Nephron (organoid): ENCODE results near the gene SCYL2.
"Not testable (repeated sequence)": the region's sequence is repeated elsewhere in the genome, so short reads cannot be mapped to it uniquely, and the experiment has no call there.

Experiments
- H3K27ac Mint-ChIP-seq, 3 experiments: 2 replicates each; pipeline ENCODE4 v1.8.0; 2020; ENCODE audit warnings: mixed read lengths in 3 of 3, mild to moderate bottlenecking in 2 of 3, moderate library complexity in 1 of 3
- H3K27me3 Mint-ChIP-seq: 2 replicates; pipeline ENCODE4 v1.8.0; 2021; ENCODE audit warnings: low read depth, mild to moderate bottlenecking, moderate library complexity, mixed read lengths
- H3K36me3 Mint-ChIP-seq: 2 replicates; pipeline ENCODE4 v1.8.0; 2020; ENCODE audit warnings: low read depth, mixed read lengths
- H3K4me1 Mint-ChIP-seq: 2 replicates; pipeline ENCODE4 v1.8.0; 2020; ENCODE audit warnings: mixed read lengths
- H3K4me3 Mint-ChIP-seq, 3 experiments: 2 replicates each; pipeline ENCODE4 v1.8.0; 2020; ENCODE audit warnings: mild to moderate bottlenecking in 3 of 3, mixed read lengths in 3 of 3, moderate library complexity in 2 of 3
- H3K9me3 Mint-ChIP-seq: 2 replicates; pipeline ENCODE4 v1.8.0; 2020; ENCODE audit warnings: mixed read lengths
- CTCF ChIP-seq, 3 experiments: fragments of 200-600 bp; sonication (generic); IDR thresholded peaks; one replicate each; pipeline ENCODE4 v1.5.0; 2021; ENCODE audit warnings: antibody characterized with exemption in 3 of 3; ENCODE audit not compliant: unreplicated experiment in 3 of 3

Gene SCYL2

GRCh38 chr12:100279607-100280244 is 12.7 kb downstream of the SCYL2 start:
- no peak for TF ChIP-seq CTCF (IDR thresholded peaks at IDR 0.05; ENCODE audit: unreplicated experiment in 3 of 3)
- Mint-ChIP-seq H3K27me3 (no peaks in the 10 kb centered on the region), H3K4me1 (peaks cover 10% of the 10 kb centered on the region), H3K27ac (peak overlapping the region in 1 of 3 experiments; percentile 66), H3K36me3 (peaks cover 30% of the 10 kb centered on the region), H3K4me3 (no peak overlapping the region), H3K9me3 (peaks cover 4% of the 10 kb centered on the region)

- not testable (repeated sequence) for H3K27ac Mint-ChIP-seq, H3K4me1 Mint-ChIP-seq
- peaks cover 32% of the 10 kb centered on the region for H3K36me3 Mint-ChIP-seq
Observed at GRCh38 chr12:100284556-100284955, 17.6 kb downstream of the SCYL2 start.

GRCh38 chr12:100289038-100289437 is 22.1 kb downstream of the SCYL2 start:
- H3K4me3 Mint-ChIP-seq, result no peak overlapping the region
- no peak overlapping the region for H3K27ac Mint-ChIP-seq
- H3K27me3 Mint-ChIP-seq, result no peaks in the 10 kb centered on the region
- H3K4me1 Mint-ChIP-seq, result no peaks in the 10 kb centered on the region
- TF ChIP-seq CTCF (IDR thresholded peaks at IDR 0.05; ENCODE audit: unreplicated experiment in 3 of 3), result no peak
- H3K36me3 Mint-ChIP-seq, result peaks cover 48% of the 10 kb centered on the region
- H3K9me3 Mint-ChIP-seq, result peaks cover 3% of the 10 kb centered on the region

More at GRCh38 chr12:100284556-100284955, 17.6 kb downstream of the SCYL2 start:
- not testable (repeated sequence) for H3K9me3 Mint-ChIP-seq, H3K27me3 Mint-ChIP-seq, H3K4me3 Mint-ChIP-seq

- no peak overlapping the region for H3K4me3 Mint-ChIP-seq
- H3K27me3 Mint-ChIP-seq, result no peaks in the 10 kb centered on the region
- no peaks in the 10 kb centered on the region for H3K4me1 Mint-ChIP-seq
- TF ChIP-seq CTCF (IDR thresholded peaks at IDR 0.05; ENCODE audit: unreplicated experiment in 3 of 3), result no peak
- peaks cover 3% of the 10 kb centered on the region for H3K9me3 Mint-ChIP-seq
- no peak overlapping the region for H3K27ac Mint-ChIP-seq
- peaks cover 48% of the 10 kb centered on the region for H3K36me3 Mint-ChIP-seq
Observed at GRCh38 chr12:100290016-100290415, 23.0 kb downstream of the SCYL2 start.

- peaks cover 55% of the 10 kb centered on the region for H3K36me3 Mint-ChIP-seq
- H3K4me1 Mint-ChIP-seq, result no peaks in the 10 kb centered on the region
- TF ChIP-seq CTCF (IDR thresholded peaks at IDR 0.05; ENCODE audit: unreplicated experiment in 3 of 3), result no peak
- no peaks in the 10 kb centered on the region for H3K27me3 Mint-ChIP-seq
- no peak overlapping the region for H3K27ac Mint-ChIP-seq
- peaks cover 3% of the 10 kb centered on the region for H3K9me3 Mint-ChIP-seq
- no peak overlapping the region for H3K4me3 Mint-ChIP-seq
Observed at GRCh38 chr12:100293017-100293416, 26.0 kb downstream of the SCYL2 start.

GRCh38 chr12:100294366-100294765 is 27.4 kb downstream of the SCYL2 start:
- not testable (repeated sequence) for H3K4me3 Mint-ChIP-seq, H3K27me3 Mint-ChIP-seq, H3K4me1 Mint-ChIP-seq, H3K27ac Mint-ChIP-seq, H3K9me3 Mint-ChIP-seq
- H3K36me3 Mint-ChIP-seq, result peaks cover 64% of the 10 kb centered on the region

GRCh38 chr12:100295764-100296555 is 29.0 kb downstream of the SCYL2 start:
- peaks cover 19% of the 10 kb centered on the region for H3K9me3 Mint-ChIP-seq
- H3K36me3 Mint-ChIP-seq, result peaks cover 70% of the 10 kb centered on the region
- H3K4me3 Mint-ChIP-seq, result no peak overlapping the region
- no peak for TF ChIP-seq CTCF (IDR thresholded peaks at IDR 0.05; ENCODE audit: unreplicated experiment in 3 of 3)
- no peaks in the 10 kb centered on the region for H3K4me1 Mint-ChIP-seq
- no peaks in the 10 kb centered on the region for H3K27me3 Mint-ChIP-seq
- H3K27ac Mint-ChIP-seq, result no peak overlapping the region
